PFSK-1 (cell line): ENCODE data around the gene HRK.

Source experiments
- FOXP2 ChIP-seq: optimal IDR thresholded peaks from 2 replicates; pipeline ENCODE3; 2011; ENCODE audit warnings: borderline replicate concordance, control low read depth, inconsistent platforms; ENCODE audit not compliant: insufficient read depth; ENCODE audit errors: extremely low read length, extremely low read depth
- POLR2AphosphoS5 ChIP-seq: IDR thresholded peaks from 2 replicates; pipeline ENCODE4 v1.6.1; 2012; ENCODE audit warnings: low read depth, mild to moderate bottlenecking, control low read depth, low read length, moderate library complexity
- SIN3A ChIP-seq: IDR thresholded peaks from 2 replicates; pipeline ENCODE4 v1.6.1; 2012; ENCODE audit warnings: mild to moderate bottlenecking, low read length, moderate library complexity, borderline replicate concordance; ENCODE audit not compliant: insufficient read depth
- TAF1 ChIP-seq: IDR thresholded peaks from 2 replicates; pipeline ENCODE4 v1.6.1; 2012; ENCODE audit warnings: low read length, control low read depth, borderline replicate concordance; ENCODE audit not compliant: insufficient read depth
- TF ChIP-seq, protein P1 (sequence below), 2 experiments: IDR thresholded peaks; 2 replicates each; pipeline versions ENCODE4 v1.6.1 to v1.8.0; 2011 to 2012; ENCODE audit warnings: low read depth in 2 of 2, low read length in 2 of 2, control low read depth in 1 of 2, inconsistent platforms in 1 of 2, mild to moderate bottlenecking in 1 of 2, moderate library complexity in 1 of 2; ENCODE audit not compliant: insufficient read depth in 1 of 2

HRK gene

DNA sequence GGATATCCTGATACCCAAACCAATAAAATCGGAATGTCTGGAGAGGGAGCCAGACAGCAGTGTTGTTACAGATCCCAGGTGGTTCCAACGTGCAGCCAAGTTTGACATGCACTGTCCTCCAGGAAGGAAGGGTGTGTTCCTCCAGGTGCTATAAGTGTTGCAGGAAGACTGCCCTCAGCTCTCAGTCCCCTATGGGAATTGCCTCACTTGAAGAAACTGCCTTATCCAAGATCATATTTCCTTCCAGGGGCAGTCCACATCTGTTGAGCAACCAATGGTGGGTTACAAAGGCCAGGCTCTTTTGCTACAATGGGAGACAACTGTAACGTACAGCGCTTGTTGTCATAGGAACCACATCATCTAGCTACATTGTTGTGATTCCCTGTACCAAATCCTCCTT lies 16.2 kb upstream of the HRK start:
- TF ChIP-seq SIN3A (no peak), FOXP2 (no peak), POLR2AphosphoS5 (no peak), TAF1 (no peak)
- TF ChIP-seq, protein P1, sequence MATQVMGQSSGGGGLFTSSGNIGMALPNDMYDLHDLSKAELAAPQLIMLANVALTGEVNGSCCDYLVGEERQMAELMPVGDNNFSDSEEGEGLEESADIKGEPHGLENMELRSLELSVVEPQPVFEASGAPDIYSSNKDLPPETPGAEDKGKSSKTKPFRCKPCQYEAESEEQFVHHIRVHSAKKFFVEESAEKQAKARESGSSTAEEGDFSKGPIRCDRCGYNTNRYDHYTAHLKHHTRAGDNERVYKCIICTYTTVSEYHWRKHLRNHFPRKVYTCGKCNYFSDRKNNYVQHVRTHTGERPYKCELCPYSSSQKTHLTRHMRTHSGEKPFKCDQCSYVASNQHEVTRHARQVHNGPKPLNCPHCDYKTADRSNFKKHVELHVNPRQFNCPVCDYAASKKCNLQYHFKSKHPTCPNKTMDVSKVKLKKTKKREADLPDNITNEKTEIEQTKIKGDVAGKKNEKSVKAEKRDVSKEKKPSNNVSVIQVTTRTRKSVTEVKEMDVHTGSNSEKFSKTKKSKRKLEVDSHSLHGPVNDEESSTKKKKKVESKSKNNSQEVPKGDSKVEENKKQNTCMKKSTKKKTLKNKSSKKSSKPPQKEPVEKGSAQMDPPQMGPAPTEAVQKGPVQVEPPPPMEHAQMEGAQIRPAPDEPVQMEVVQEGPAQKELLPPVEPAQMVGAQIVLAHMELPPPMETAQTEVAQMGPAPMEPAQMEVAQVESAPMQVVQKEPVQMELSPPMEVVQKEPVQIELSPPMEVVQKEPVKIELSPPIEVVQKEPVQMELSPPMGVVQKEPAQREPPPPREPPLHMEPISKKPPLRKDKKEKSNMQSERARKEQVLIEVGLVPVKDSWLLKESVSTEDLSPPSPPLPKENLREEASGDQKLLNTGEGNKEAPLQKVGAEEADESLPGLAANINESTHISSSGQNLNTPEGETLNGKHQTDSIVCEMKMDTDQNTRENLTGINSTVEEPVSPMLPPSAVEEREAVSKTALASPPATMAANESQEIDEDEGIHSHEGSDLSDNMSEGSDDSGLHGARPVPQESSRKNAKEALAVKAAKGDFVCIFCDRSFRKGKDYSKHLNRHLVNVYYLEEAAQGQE (IDR thresholded peaks at IDR 0.05; ENCODE audit: insufficient read depth in 1 of 2, low read depth in 2 of 2, low read length in 2 of 2), result no peak

DNA sequence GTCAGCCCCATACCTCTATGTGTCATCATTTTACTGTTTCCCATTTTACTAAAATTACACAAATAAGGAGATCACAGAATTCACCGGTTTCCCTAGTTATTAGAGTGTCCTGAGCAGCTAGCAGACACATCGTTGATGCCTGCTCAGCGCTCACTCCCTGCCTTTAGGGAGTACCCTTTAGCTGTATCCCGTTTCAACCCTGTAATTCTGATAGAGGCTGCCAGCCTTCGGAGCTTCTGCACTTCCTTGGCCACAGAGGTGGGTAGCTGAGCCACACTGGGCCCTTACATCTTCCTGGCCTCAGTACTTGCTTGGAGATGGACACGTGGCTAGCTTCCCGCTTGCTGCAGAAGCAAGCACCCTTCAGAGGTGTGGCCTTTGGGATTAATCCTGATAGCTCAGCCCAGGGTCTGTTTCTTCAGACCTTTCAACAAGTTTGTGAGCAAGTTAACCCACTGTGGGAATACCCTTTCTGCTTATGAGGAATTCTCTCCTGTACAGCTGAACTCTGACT lies 15.2 kb upstream of the HRK start:
- TF ChIP-seq, protein P1 (IDR thresholded peaks at IDR 0.05; ENCODE audit: insufficient read depth in 1 of 2, low read depth in 2 of 2, low read length in 2 of 2), result no peak
- TF ChIP-seq FOXP2, result no peak
- TF ChIP-seq SIN3A, result no peak
- TF ChIP-seq TAF1, result no peak
- no peak for TF ChIP-seq POLR2AphosphoS5

- TF ChIP-seq, protein P1 (IDR thresholded peaks at IDR 0.05; ENCODE audit: insufficient read depth in 1 of 2, low read depth in 2 of 2, low read length in 2 of 2), result no peak
- no peak for TF ChIP-seq SIN3A
- TF ChIP-seq FOXP2, result no peak
- no peak for TF ChIP-seq TAF1
- TF ChIP-seq POLR2AphosphoS5, result no peak
Observed at GRCh38 chr12:116894913-116895312, 13.7 kb upstream of the HRK start.

- TF ChIP-seq FOXP2 (no peak), SIN3A (no peak), POLR2AphosphoS5 (no peak), TAF1 (no peak)
- TF ChIP-seq, protein P1 (IDR thresholded peaks at IDR 0.05; ENCODE audit: insufficient read depth in 1 of 2, low read depth in 2 of 2, low read length in 2 of 2), result no peak
Observed at GRCh38 chr12:116892349-116893140, 11.3 kb upstream of the HRK start.

- no peak for TF ChIP-seq FOXP2
- no peak for TF ChIP-seq SIN3A
- TF ChIP-seq, protein P1 (IDR thresholded peaks at IDR 0.05; ENCODE audit: insufficient read depth in 1 of 2, low read depth in 2 of 2, low read length in 2 of 2), result no peak
- TF ChIP-seq POLR2AphosphoS5, result no peak
- TF ChIP-seq TAF1, result no peak
Observed at GRCh38 chr12:116891019-116891418, 9.8 kb upstream of the HRK start.
